ENCODE results near the gene L3MBTL4. TPM values are rescaled to one million over a fixed set of nuclear protein-coding genes. Genes with fewer than 3 reads are reported as not detected.
"Not testable (repeated sequence)": the region's sequence is repeated elsewhere in the genome, so short reads cannot be mapped to it uniquely, and the experiment has no call there.

The L3MBTL4 gene
- total RNA-seq, 1 donor from 2014 or later, result 17.5 TPM

DNA sequence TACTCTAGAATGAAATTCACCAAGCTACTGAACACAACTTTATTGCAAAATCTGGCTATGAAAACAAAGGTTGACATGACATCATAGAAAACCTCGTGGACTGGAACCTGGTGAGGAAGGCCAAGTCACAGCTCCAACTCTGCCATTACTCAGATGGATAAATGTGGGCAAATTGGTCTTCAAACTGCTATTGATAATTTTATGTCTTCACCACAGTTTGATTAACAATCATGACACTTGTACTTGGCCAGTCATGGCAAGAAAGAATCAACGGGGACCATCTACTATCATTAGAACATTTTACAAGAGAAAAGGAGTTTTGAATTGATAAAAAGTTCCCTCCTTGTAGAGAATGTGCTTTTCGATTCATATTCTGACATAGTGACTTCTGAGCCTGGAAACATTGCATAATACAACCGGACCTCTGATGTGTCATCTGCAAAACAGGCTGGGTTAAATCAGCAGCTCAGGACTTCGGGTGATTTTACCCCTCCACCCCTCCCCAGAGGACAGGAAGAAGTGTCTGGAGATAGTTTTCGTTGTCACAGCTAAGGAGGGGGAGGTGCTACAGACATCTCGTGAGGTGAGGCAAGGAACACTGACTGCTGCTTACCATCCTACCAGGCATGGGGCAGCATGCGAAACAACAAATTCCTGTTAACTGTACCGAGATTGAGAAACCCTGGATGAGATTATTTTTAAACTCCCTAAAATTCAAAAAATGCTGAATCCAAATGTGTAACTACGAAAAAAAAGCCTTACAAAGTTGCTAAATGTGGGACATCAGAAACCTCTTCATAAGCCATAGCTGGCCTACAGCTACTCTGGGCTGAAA is 8.4 kb downstream of the L3MBTL4 start:
- no peak for DNase-seq

GRCh38 chr18:6405237-6406074 is 9.3 kb downstream of the L3MBTL4 start:
- no peak for DNase-seq

DNA sequence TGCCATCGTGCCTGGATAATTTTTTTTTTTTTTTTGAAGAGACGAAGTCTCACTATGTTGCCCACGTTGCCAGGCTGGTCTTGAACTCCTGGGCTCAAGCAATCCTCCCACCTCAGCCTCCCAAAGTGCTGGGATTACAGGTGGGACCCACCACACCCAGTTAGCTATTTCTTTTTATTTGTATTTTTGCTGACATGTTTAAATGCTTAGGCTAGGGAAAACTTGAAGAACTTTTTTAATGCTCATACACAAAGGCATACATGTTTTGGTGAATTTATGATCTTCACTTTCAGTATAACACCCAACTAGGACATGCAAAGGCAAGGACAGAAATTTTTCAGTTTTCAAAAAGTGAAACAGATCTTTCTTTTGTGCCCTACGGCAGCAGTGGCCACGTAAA is 9.9 kb downstream of the L3MBTL4 start:
- no peak for DNase-seq

DNA sequence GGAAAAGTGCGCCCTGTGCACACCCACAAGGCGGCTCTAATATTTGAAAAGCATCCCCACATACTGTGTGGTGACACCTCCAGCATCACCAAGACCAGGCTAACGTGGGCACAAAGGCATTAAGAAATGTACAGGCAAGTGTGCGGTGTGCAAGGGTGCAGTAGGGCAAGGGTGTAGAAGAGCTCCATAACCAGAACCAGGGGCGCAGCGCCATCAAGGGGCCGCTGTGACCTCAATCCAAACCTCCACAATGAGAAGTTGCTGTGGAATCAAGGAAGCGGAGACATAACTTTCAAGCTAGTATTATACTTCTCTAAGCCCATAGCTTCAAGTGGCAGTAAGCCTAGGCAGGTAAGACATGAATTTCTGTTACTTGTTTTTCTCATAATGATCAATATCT is 13.0 kb downstream of the L3MBTL4 start:
- no peak for DNase-seq

GRCh38 chr18:6399776-6400175 is 14.9 kb downstream of the L3MBTL4 start:
- DNase-seq, result no peak

DNA sequence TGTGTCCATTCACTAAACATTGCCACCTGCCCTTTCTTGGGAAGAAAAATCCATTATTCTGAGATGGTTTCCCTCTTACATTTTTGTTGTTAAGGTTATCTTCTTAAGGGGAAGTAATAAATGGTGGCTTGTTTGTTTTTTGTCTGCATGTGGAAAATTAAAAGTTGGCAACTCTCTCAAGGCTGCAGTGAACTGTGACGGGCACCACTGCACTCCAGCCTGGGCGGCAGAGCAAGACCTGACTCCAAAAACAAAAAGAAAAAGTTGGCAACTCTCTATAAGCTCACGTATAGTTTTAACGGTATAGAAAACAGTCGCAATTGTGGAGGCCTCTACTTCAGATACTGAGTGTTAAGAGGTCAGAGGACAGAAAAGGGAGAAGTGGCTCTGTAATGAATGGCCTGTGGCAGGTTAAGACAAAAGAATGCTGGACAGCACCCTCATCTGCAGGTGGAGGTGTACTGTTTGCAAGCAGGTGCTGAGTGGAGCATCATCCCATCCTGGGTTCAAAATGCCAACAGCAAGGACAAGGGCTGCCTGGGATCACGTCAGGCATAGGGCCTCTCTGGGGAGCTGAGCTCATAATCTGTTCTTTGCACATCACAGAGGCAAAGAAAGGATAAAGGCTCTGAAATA is 16.7 kb downstream of the L3MBTL4 start:
- DNase-seq, result no peak

- peak; percentile 13 for DNase-seq
Observed at GRCh38 chr18:6396847-6397246, 17.9 kb downstream of the L3MBTL4 start.

GRCh38 chr18:6396276-6396675 is 18.4 kb downstream of the L3MBTL4 start:
- DNase-seq, result no peak

DNA sequence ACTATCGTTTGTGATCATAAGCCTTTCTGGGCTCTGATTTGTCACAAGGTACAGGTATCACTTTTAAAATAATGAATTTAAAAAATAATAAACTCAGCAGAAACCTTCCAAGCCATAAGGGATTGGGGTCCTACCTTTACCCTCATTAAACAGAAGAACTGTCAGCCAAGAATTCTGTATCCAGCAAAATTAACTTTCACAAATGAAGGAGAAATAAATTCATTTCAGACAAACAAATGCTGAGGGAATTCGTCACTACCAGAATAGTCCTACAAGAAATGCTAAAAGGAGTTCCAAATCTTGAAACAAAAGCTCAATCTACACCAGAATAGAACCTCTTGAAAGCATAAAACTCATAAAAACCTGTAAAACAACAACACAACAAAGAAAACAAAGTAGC is 25.7 kb downstream of the L3MBTL4 start:
- DNase-seq, result no peak

- no peak for DNase-seq
Observed at GRCh38 chr18:6382963-6383362, 31.7 kb downstream of the L3MBTL4 start.

GRCh38 chr18:6377473-6377872 is 37.2 kb downstream of the L3MBTL4 start:
- not testable (repeated sequence) for DNase-seq

GRCh38 chr18:6376433-6377229 is 38.1 kb downstream of the L3MBTL4 start:
- DNase-seq, result no peak

GRCh38 chr18:6374935-6375529 is 39.7 kb downstream of the L3MBTL4 start:
- no peak for DNase-seq

DNA sequence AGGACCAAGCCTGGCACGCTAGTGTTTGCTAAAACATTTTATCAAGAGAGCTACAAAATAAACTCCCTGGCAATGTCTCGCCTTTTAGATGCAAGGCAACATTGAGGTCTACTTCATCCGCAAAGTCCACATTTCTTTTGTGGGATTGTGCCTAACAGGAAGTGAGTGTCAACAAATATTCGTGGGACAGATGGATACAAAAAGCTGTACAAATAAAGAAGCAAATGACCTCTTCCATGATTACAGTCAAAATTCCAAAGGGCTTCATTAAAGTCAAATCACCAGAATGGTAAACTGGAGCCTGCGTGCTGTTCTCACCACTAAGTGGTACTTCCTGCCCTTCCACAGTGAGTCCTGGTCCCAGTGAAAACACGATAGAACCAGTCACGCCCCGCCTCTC is 40.4 kb downstream of the L3MBTL4 start:
- DNase-seq, result no peak

DNA sequence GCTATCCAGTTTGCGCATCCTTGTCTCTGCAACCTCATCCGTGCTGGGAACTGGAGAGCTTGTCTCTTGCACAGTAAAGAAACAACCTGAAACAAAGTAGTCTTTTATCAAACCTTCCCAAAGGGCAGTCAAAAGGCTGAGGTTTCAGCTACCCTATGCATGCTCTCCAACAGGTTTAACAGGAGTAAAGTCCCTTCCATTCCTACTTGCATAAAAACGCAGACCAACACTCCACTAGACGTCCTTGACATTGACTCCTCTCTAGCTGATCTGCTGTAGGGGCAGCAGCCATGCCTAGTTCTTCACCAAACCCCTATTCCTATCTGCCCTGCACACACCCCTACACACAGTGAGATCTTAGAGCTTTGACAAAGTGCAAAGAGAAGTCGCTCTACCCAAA is 41.5 kb downstream of the L3MBTL4 start:
- DNase-seq, result no peak

- no peak for DNase-seq
Observed at GRCh38 chr18:6370886-6371635, 43.6 kb downstream of the L3MBTL4 start.

- DNase-seq, result no peak
Observed at GRCh38 chr18:6370410-6370809, 44.3 kb downstream of the L3MBTL4 start.

- DNase-seq, result no peak
Observed at GRCh38 chr18:6368017-6368416, 46.7 kb downstream of the L3MBTL4 start.

GRCh38 chr18:6367208-6367607 is 47.5 kb downstream of the L3MBTL4 start:
- DNase-seq, result no peak

DNA sequence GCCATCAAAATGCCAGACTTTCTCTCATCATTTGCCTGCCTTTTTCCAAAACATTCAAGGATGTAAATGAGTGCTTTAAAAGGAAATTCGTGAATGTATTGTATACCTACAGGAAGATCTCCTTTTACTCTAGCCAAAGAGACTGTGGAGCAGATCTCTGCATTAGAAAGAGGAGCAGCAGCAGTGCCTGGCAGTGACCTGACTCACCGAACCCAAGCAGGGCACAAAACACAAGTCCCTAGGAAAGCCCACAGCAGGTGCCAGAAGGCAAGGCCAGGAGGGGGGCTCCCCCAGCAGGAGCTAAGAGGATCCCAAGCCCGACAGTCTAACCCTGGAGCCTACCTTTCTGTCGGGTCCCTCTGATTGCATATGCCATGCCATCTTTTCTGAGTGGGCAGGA is 47.9 kb downstream of the L3MBTL4 start:
- DNase-seq, result no peak

DNA sequence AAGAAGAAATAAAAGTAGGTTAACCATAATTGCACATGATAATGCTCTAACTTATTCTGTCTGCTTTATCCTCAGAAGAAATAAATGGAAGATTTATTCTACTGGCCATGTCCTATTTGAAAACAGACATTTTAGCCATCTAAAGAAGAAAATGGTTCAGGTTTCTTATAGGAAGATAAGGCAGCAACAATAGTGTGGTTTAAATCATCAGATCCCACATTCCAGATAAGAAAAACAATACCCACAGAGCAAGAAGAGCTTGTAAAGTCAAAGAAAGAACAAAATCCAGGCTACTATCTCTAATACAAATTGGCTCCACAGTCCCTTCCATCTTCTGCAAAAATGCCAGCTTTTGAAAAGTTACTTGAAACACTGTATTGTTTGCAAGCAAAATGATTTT is 49.3 kb downstream of the L3MBTL4 start:
- DNase-seq, result no peak

Data from skin of body (tissue), 2 donors.